ENCODE data around the gene OLFM3.

Gene OLFM3

DNA sequence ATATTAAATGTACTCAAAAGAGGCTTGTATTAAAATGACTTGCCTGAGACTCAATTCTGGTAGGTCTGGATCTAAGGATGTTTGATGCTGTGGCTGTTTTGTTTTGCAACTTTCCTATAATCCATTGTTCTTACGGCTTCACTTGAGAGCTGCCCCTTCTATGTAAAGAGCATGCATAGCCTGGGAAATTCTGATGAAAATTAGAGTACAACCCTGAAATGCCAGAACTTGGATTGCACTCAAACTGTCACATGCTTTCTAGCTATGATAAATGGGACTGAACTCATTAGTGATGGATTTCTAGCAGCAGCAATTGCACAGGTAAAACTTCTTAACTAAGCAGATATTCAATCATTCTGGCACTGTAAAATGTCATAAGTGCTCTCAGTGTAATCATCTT is 67.9 kb downstream of the OLFM3 start:
- TF ChIP-seq ZFX (IDR thresholded peaks at IDR 0.05; ENCODE audit: borderline replicate concordance), result no peak
- TF ChIP-seq, protein P1, sequence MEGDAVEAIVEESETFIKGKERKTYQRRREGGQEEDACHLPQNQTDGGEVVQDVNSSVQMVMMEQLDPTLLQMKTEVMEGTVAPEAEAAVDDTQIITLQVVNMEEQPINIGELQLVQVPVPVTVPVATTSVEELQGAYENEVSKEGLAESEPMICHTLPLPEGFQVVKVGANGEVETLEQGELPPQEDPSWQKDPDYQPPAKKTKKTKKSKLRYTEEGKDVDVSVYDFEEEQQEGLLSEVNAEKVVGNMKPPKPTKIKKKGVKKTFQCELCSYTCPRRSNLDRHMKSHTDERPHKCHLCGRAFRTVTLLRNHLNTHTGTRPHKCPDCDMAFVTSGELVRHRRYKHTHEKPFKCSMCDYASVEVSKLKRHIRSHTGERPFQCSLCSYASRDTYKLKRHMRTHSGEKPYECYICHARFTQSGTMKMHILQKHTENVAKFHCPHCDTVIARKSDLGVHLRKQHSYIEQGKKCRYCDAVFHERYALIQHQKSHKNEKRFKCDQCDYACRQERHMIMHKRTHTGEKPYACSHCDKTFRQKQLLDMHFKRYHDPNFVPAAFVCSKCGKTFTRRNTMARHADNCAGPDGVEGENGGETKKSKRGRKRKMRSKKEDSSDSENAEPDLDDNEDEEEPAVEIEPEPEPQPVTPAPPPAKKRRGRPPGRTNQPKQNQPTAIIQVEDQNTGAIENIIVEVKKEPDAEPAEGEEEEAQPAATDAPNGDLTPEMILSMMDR (IDR thresholded peaks at IDR 0.05), result no peak

GRCh38 chr1:101924700-101925099 is 72.0 kb downstream of the OLFM3 start:
- no peak for TF ChIP-seq ZFX (IDR thresholded peaks at IDR 0.05; ENCODE audit: borderline replicate concordance)
- TF ChIP-seq, protein P1 (IDR thresholded peaks at IDR 0.05), result no peak
- H3K27ac ChIP-seq, result no peak overlapping the region

More for the DNA sequence above, 67.9 kb downstream of the OLFM3 start:
- no peak overlapping the region for H3K27ac ChIP-seq

DNA sequence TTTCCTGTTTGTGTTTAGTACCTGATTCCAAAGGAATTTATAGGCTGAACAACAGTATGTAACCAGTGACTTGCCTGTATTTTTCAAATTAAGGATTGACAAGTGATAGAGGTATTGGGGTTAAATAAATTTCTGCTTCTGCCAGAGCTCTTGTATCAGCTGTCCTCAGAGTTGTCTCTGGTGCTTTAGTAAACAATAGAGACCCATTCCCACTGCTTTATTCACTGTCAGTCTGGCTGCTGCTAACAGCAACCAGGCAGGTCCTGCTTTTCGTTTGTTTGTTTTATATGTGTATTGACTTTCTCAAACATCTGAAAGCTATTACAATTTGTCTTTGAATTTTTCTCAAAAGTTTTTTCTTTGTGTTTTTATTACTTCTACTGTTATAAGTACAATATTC is 76.1 kb downstream of the OLFM3 start:
- no peak overlapping the region for H3K27ac ChIP-seq
- TF ChIP-seq, protein P1 (IDR thresholded peaks at IDR 0.05), result no peak
- no peak for TF ChIP-seq ZFX (IDR thresholded peaks at IDR 0.05; ENCODE audit: borderline replicate concordance)

DNA sequence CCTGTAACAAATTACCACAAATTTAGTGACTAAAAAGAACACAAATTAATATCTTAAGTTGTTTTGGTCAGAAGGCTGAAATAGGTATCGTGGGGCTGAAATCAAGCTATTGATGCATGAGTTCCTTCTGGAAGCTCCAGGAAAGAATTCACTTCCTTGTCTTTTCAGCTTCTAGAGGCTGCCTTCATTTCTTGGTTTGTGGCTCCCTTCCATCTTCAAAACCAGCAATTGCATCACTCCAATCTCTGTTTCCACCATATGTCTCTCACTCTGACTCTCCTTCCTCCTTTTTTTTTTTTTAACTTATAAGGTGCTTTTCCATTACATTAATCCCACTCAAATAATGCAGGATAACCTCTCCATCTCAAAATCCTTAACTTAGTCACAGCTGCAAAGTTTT is 78.4 kb downstream of the OLFM3 start:
- no peak overlapping the region for H3K27ac ChIP-seq
- no peak for TF ChIP-seq ZFX (IDR thresholded peaks at IDR 0.05; ENCODE audit: borderline replicate concordance)
- TF ChIP-seq, protein P1 (IDR thresholded peaks at IDR 0.05), result no peak

GRCh38 chr1:101915597-101915996 is 81.1 kb downstream of the OLFM3 start:
- no peak overlapping the region for H3K27ac ChIP-seq
- TF ChIP-seq, protein P1 (IDR thresholded peaks at IDR 0.05), result no peak
- no peak for TF ChIP-seq ZFX (IDR thresholded peaks at IDR 0.05; ENCODE audit: borderline replicate concordance)

DNA sequence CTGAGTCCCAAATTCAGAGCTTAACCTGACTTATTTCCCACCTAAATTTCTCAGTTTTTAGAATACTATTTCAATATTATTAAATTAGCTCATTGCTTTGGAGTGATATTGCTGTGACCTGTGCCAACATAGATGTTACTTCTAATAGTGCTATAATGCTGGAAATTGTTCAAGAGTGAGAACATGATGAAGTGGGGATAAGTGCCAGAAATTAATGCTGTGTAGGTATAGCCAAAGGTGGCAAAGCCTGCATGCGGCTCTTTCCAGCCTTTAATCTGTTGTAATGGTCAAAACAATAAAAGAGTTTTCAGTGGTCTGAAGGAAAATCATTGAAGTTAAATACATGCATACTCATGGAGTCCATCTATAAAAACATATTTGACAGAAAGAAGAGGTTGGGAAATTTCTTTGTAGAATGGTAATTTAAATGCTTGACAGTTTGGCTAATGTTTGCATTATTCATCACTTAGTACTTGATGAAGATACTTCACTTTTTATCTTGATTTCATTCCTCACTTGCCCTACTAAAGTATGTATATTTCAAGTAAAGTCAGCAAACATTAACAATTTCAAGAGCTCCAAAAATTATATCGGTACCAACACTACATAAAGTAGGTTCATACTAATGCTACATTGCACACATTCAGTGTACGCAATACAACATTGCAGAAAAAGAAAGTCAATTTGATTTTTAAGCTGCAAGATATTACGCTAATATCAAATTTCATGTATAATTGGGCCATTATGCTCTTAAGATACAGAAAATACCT is 82.1 kb downstream of the OLFM3 start:
- H3K27ac ChIP-seq, result no peak overlapping the region
- no peak for TF ChIP-seq ZFX (IDR thresholded peaks at IDR 0.05; ENCODE audit: borderline replicate concordance)
- TF ChIP-seq, protein P1 (IDR thresholded peaks at IDR 0.05), result no peak

- no peak overlapping the region for H3K27ac ChIP-seq
- TF ChIP-seq ZFX (IDR thresholded peaks at IDR 0.05; ENCODE audit: borderline replicate concordance), result no peak
- TF ChIP-seq, protein P1 (IDR thresholded peaks at IDR 0.05), result no peak
Observed at GRCh38 chr1:101911894-101912293, 84.8 kb downstream of the OLFM3 start.

Data from 22Rv1 (cell line).